GM21515 (cell line): ENCODE results near the gene IL17RB.

Experiments
- ATAC-seq: cut with Tn5 transposase; IDR thresholded peaks from one replicate; pipeline ENCODE4 v1.9.1; 2021; ENCODE audit not compliant: unreplicated experiment

The IL17RB gene

DNA sequence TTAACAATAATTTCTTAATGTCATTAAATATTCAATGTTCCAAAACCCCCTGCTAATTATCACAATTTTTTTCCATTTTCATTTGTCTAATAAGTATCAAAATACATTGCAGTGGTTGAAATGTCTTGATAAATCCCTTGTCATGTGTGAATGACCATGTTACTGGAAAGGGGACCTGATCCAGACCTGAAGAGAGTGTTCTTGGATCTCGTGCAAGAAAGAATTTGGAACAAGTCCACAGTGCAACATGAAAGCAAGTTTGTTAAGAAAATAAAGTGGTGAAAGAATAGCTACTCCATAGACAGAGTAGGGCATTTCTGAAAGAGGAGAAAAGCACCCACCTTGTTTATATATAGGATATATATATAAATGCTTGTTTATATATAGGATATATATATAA is 55.7 kb downstream of the IL17RB start:
- no peak for ATAC-seq

DNA sequence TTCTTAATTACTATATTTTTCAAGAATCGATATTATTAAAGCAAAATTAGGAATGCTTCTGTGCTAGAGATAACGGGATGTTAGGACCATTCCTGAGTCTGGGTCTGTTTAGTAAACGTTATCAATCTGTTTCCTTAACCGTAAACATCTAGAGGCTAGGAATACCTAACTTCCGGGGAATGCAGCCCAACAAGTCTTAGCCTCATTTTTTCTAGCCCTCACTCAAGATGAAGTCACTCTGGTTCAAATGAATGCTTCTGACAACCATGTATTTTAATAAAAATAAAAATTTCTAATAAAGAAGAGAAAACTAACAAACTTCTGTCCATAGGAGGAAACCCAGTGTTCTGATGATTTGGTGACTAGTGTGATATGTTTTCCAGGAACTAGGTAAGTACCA is 56.3 kb downstream of the IL17RB start:
- no peak for ATAC-seq

DNA sequence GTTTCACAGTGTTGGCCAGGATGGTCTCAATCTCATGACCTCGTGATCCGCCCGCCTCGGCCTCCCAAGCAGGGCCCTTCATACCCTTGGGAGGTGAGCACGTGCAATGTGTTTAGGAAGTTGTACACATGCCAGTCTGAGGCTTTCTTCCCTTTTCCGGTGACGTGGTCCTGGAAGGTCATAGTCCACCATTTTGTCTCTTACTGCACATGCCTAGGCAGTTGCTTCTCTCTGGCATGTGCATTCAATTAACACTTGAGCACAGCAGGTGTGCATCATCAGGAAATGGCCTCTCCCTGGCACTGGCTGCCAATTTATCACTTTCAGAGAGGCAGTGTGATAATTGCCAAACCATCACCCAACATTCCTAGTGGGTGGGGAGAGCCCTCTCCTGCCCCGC is 67.0 kb downstream of the IL17RB start:
- ATAC-seq: no peak
